Measurements from ENCODE around the gene GDPD1. TPM values are rescaled to one million over a fixed set of nuclear protein-coding genes. Genes with fewer than 3 reads are reported as not detected.
A peak's percentile ranks its signal among the peaks of the same experiment; 100 is the strongest.

GDPD1 gene
- total RNA-seq, 2 experiments from 2014 or later, result 1.3 to 5.0 TPM

- intact Hi-C loops (cut with micrococcal nuclease; ENCODE audit: unreplicated experiment), result no loop called here
- H3K27ac ChIP-seq (ENCODE audit: low read depth, low read length, poor library complexity, severe bottlenecking), result no peak overlapping the region
- DNase-seq (ENCODE audit: low spot score), result no peak
- CTCF ChIA-PET (ENCODE audit: unreplicated experiment), result no interaction called here
- BruUV-seq (replicated peaks), result TSS peak; percentile 26
- TF ChIP-seq CTCF (conservative IDR thresholded peaks at IDR 0.05; ENCODE audit: low read length) (no peak), EZH2phosphoT487 (IDR thresholded peaks at IDR 0.05; ENCODE audit: borderline replicate concordance, low read depth, low read length) (no peak)
- no peak overlapping the region for H2AFZ ChIP-seq (ENCODE audit: low read length)
- no peaks in the 10 kb centered on the region for H3K9me2 ChIP-seq (ENCODE audit: insufficient read depth, low read length)
- H3K4me2 ChIP-seq (ENCODE audit: low read length), result no peak overlapping the region
- no peaks in the 10 kb centered on the region for H4K20me1 ChIP-seq (ENCODE audit: insufficient read depth, low read length)
- no peaks in the 10 kb centered on the region for H3K9me3 ChIP-seq (ENCODE audit: low read length)
- POLR2A ChIA-PET, result no interaction called here
- H3K4me3 ChIP-seq (ENCODE audit: low read depth, low read length, poor library complexity, severe bottlenecking), result no peak overlapping the region
- no peaks in the 10 kb centered on the region for H3K4me1 ChIP-seq (ENCODE audit: insufficient read depth, low read length, poor library complexity, severe bottlenecking)
- no peaks in the 10 kb centered on the region for H3K79me2 ChIP-seq (ENCODE audit: insufficient read depth, low read depth, low read length)
- peaks cover 89% of the 10 kb centered on the region for H3K36me3 ChIP-seq (ENCODE audit: insufficient read depth, low read length)
Measured at GRCh38 chr17:59186850-59187249, 33.5 kb upstream of the GDPD1 start.

- H3K9me2 ChIP-seq (ENCODE audit: insufficient read depth, low read length), result no peaks in the 10 kb centered on the region
- BruUV-seq (replicated peaks), result no TSS peak
- CTCF ChIA-PET (ENCODE audit: unreplicated experiment), result no interaction called here
Measured at GRCh38 chr17:59190806-59191205, 29.5 kb upstream of the GDPD1 start.

More at GRCh38 chr17:59190806-59191205, 29.5 kb upstream of the GDPD1 start:
- Histone ChIP-seq H2AFZ (ENCODE audit: low read length) (no peak overlapping the region), H3K79me2 (ENCODE audit: insufficient read depth, low read depth, low read length) (no peaks in the 10 kb centered on the region), H3K36me3 (ENCODE audit: insufficient read depth, low read length) (peaks cover 95% of the 10 kb centered on the region), H4K20me1 (ENCODE audit: insufficient read depth, low read length) (no peaks in the 10 kb centered on the region), H3K4me3 (ENCODE audit: low read depth, low read length, poor library complexity, severe bottlenecking) (no peak overlapping the region), H3K27ac (ENCODE audit: low read depth, low read length, poor library complexity, severe bottlenecking) (no peak overlapping the region), H3K4me1 (ENCODE audit: insufficient read depth, low read length, poor library complexity, severe bottlenecking) (no peaks in the 10 kb centered on the region), H3K9me3 (ENCODE audit: low read length) (no peaks in the 10 kb centered on the region), H3K4me2 (ENCODE audit: low read length) (no peak overlapping the region)
- POLR2A ChIA-PET, result no interaction called here
- intact Hi-C loops (cut with micrococcal nuclease; ENCODE audit: unreplicated experiment), result no loop called here
- TF ChIP-seq CTCF (conservative IDR thresholded peaks at IDR 0.05; ENCODE audit: low read length), result no peak
- no peak for TF ChIP-seq EZH2phosphoT487 (IDR thresholded peaks at IDR 0.05; ENCODE audit: borderline replicate concordance, low read depth, low read length)
- no peak for DNase-seq (ENCODE audit: low spot score)
